IMR-90 (cell line): ENCODE measurements around the gene KLHL7. TPM values are rescaled to one million over a fixed set of nuclear protein-coding genes. Genes with fewer than 3 reads are reported as not detected.

Experiments
- ATAC-seq: fragments of 200-7000 bp; cut with Tn5 transposase; 2 replicates; pipeline ENCODE4 v1.9.1; 2020; ENCODE audit warnings: low read depth, mild to moderate bottlenecking, moderate library complexity
- BruUV-seq: library from RNA; stranded (reverse); fragments of 400-500 nt; replicated peaks from 2 replicates; lab custom pipeline; 2021; lab: Mats Ljungman, UMichigan
- CTCF ChIA-PET: fragments of 300-600 bp; formaldehyde crosslinking; extraction: SDS; loops from one replicate; lab custom pipeline; 2021; ENCODE audit warnings: antibody characterized with exemption; lab: Yijun Ruan, JAX
- POLR2A ChIA-PET: fragments of 300-600 bp; sonication (Branson Sonifier 250); formaldehyde crosslinking; loops from one replicate; lab custom pipeline; 2022; ENCODE audit warnings: antibody characterized with exemption; ENCODE audit not compliant: unreplicated experiment; lab: Charles Lee
- DNase-seq: peaks from one replicate; pipeline ENCODE4 v3.0.0; 2013
- H2AFZ ChIP-seq: replicated peaks from 2 replicates; pipeline ENCODE3; 2013; ENCODE audit warnings: low read length, mild to moderate bottlenecking; ENCODE audit not compliant: poor library complexity
- H2AK5ac ChIP-seq: 2 replicates; pipeline ENCODE4 v1.6.1; 2013; ENCODE audit warnings: low read depth, low read length, inconsistent platforms
- H2AK9ac ChIP-seq: replicated peaks from 2 replicates; pipeline ENCODE3; 2013; ENCODE audit warnings: mild to moderate bottlenecking, low read depth, low read length, moderate library complexity; ENCODE audit not compliant: poor library complexity
- H2BK120ac ChIP-seq: 2 replicates; pipeline ENCODE4 v1.6.1; 2013; ENCODE audit warnings: low read depth, low read length, inconsistent platforms
- H2BK15ac ChIP-seq: 3 replicates; pipeline ENCODE4 v1.6.1; 2013; ENCODE audit warnings: low read depth, low read length, inconsistent platforms
- H2BK20ac ChIP-seq: 2 replicates; pipeline ENCODE4 v1.6.1; 2013; ENCODE audit warnings: low read depth, mild to moderate bottlenecking, inconsistent platforms, low read length, moderate library complexity
- H2BK5ac ChIP-seq: 2 replicates; pipeline ENCODE4 v1.6.1; 2013; ENCODE audit warnings: mild to moderate bottlenecking, low read depth, low read length, inconsistent platforms; ENCODE audit not compliant: poor library complexity, severe bottlenecking
- H3K14ac ChIP-seq: replicated peaks from 2 replicates; pipeline ENCODE4 v1.6.1; 2013; ENCODE audit warnings: low read depth, low read length, inconsistent platforms
- H3K18ac ChIP-seq: 2 replicates; pipeline ENCODE4 v1.6.1; 2013; ENCODE audit warnings: low read depth, low read length, control low read depth
- H3K23ac ChIP-seq: 2 replicates; pipeline ENCODE4 v1.6.1; 2013; ENCODE audit warnings: low read depth, low read length, inconsistent platforms
- H3K27ac ChIP-seq: 2 replicates; pipeline ENCODE4 v1.5.1; 2013; ENCODE audit warnings: mild to moderate bottlenecking, control low read depth, low read length; ENCODE audit not compliant: insufficient read depth
- H3K27me3 ChIP-seq: 2 replicates; pipeline ENCODE4 v1.6.1; 2013; ENCODE audit warnings: low read length; ENCODE audit not compliant: control insufficient read depth, insufficient read depth
- H3K36me3 ChIP-seq: 2 replicates; pipeline ENCODE4 v1.6.1; 2013; ENCODE audit warnings: low read length, mixed read lengths; ENCODE audit not compliant: control insufficient read depth, insufficient read depth
- H3K4ac ChIP-seq: 2 replicates; pipeline ENCODE4 v1.6.1; 2013; ENCODE audit warnings: low read depth, low read length, inconsistent platforms
- H3K4me1 ChIP-seq: 2 replicates; pipeline ENCODE4 v1.6.1; 2013; ENCODE audit warnings: low read length, mixed read lengths; ENCODE audit not compliant: control insufficient read depth, insufficient read depth
- H3K4me2 ChIP-seq: 2 replicates; pipeline ENCODE4 v1.6.1; 2013; ENCODE audit warnings: low read depth, mild to moderate bottlenecking, control low read depth, low read length, moderate library complexity
- H3K4me3 ChIP-seq: 2 replicates; pipeline ENCODE4 v1.5.1; 2013; ENCODE audit warnings: low read depth, mild to moderate bottlenecking, control low read depth, low read length, moderate library complexity; ENCODE audit not compliant: insufficient read depth
- H3K56ac ChIP-seq: 2 replicates; pipeline ENCODE4 v1.6.1; 2013; ENCODE audit warnings: low read length, inconsistent platforms; ENCODE audit not compliant: insufficient read depth; ENCODE audit errors: extremely low read depth
- H3K79me1 ChIP-seq, 2 experiments: 2 replicates each; pipeline ENCODE4 v1.6.1; 2013; ENCODE audit warnings: low read length in 2 of 2, inconsistent platforms in 1 of 2, low read depth in 1 of 2
- H3K9ac ChIP-seq: 2 replicates; pipeline ENCODE4 v1.6.1; 2013; ENCODE audit warnings: low read depth, low read length, control low read depth
- H3K9me1 ChIP-seq: 2 replicates; pipeline ENCODE4 v1.6.1; 2013; ENCODE audit warnings: low read length, inconsistent platforms; ENCODE audit not compliant: insufficient read depth
- H3K9me3 ChIP-seq: 2 replicates; pipeline ENCODE4 v1.6.1; 2013; ENCODE audit warnings: low read length; ENCODE audit not compliant: control insufficient read depth, insufficient read depth
- H4K20me1 ChIP-seq: 2 replicates; pipeline ENCODE4 v1.6.1; 2013; ENCODE audit warnings: low read length, inconsistent platforms; ENCODE audit not compliant: insufficient read depth
- H4K5ac ChIP-seq: 2 replicates; pipeline ENCODE4 v1.6.1; 2013; ENCODE audit warnings: mild to moderate bottlenecking, low read depth, low read length, control low read depth
- H4K8ac ChIP-seq, 2 experiments: 2 replicates each; pipeline ENCODE4 v1.6.1; 2013; ENCODE audit warnings: low read depth in 2 of 2, low read length in 2 of 2, control low read depth in 1 of 2, inconsistent platforms in 1 of 2
- H4K91ac ChIP-seq: 2 replicates; pipeline ENCODE4 v1.6.1; 2013; ENCODE audit warnings: low read depth, low read length, inconsistent platforms; ENCODE audit not compliant: insufficient read depth
- CEBPB ChIP-seq: IDR thresholded peaks from 2 replicates; pipeline ENCODE4 v1.6.1; 2012; ENCODE audit warnings: low read depth, low read length, improper control_type of control experiment
- CHD1 ChIP-seq: IDR thresholded peaks from 2 replicates; pipeline ENCODE4 v1.6.1; 2012; ENCODE audit warnings: low read depth, low read length, improper control_type of control experiment
- MAFK ChIP-seq: IDR thresholded peaks from 2 replicates; pipeline ENCODE4 v1.6.1; 2012; ENCODE audit warnings: low read depth, low read length, improper control_type of control experiment
- MAZ ChIP-seq: IDR thresholded peaks from 2 replicates; pipeline ENCODE4 v1.6.1; 2012; ENCODE audit warnings: low read depth, mild to moderate bottlenecking, low read length, improper control_type of control experiment, moderate library complexity, borderline replicate concordance
- MXI1 ChIP-seq: IDR thresholded peaks from 2 replicates; pipeline ENCODE4 v1.6.1; 2012; ENCODE audit warnings: low read depth, mild to moderate bottlenecking, low read length, moderate library complexity, borderline replicate concordance
- POLR2A ChIP-seq: IDR thresholded peaks from 2 replicates; pipeline ENCODE4 v1.6.1; 2012; ENCODE audit warnings: mild to moderate bottlenecking, low read depth, low read length
- RCOR1 ChIP-seq: IDR thresholded peaks from 2 replicates; pipeline ENCODE4 v1.6.1; 2012; ENCODE audit warnings: mild to moderate bottlenecking, low read length, improper control_type of control experiment; ENCODE audit not compliant: insufficient replicate concordance
- WGBS, 2 experiments: methylation state at CpG; one replicate each; pipeline versions ENCODE4 v1.1.5 to v1.1.7; 2013; ENCODE audit warnings: missing lambda C conversion rate in 2 of 2; ENCODE audit not compliant: insufficient read length in 1 of 2; ENCODE audit errors: extremely low coverage in 2 of 2; 5-methylcytosine and 5-hydroxymethylcytosine counted together
- dilution Hi-C: fragments of 300-500 bp; cut with HindIII; formaldehyde crosslinking; loops from one replicate; pipeline ENCODE4 v1.14.3; 2018; ENCODE audit warnings: low sequenced_read_pairs; ENCODE audit not compliant: unreplicated experiment
- in situ Hi-C: fragments of 300-500 bp; cut with MboI; formaldehyde crosslinking; loops from 3 replicates; pipeline ENCODE4 v1.14.3; 2019; ENCODE audit warnings: low sequenced_read_pairs, inconsistent platforms, mixed read lengths
- intact Hi-C: fragments of 100-400 bp; cut with micrococcal nuclease; formaldehyde crosslinking; loops from 2 replicates; pipeline ENCODE4 v1.10.0; 2022
- polyA plus RNA-seq, 3 experiments: library from polyadenylated mRNA; depleted of rRNA; stranded (reverse); fragments of >200 nt; gene quantifications; 2 replicates each; pipeline ENCODE4 v1.2.3, GENCODE V29; 2012; ENCODE audit warnings: low replicate concordance in 1 of 3
- total RNA-seq: library from RNA; depleted of rRNA; stranded (reverse); fragments of >200 nt; gene quantifications from 2 replicates; pipeline ENCODE4 v1.2.3, GENCODE V29; 2012
- TF ChIP-seq, protein P1 (sequence below): fragments of 150-350 bp; IDR thresholded peaks from 2 replicates; pipeline ENCODE4 v1.6.1; 2016; ENCODE audit warnings: low read depth, mild to moderate bottlenecking, low read length, moderate library complexity, borderline replicate concordance

KLHL7 gene
- total and polyA plus RNA-seq, 2 of the 4 experiments (the other 2 are of a cell fraction): 24.6 to 29.2 TPM

DNA sequence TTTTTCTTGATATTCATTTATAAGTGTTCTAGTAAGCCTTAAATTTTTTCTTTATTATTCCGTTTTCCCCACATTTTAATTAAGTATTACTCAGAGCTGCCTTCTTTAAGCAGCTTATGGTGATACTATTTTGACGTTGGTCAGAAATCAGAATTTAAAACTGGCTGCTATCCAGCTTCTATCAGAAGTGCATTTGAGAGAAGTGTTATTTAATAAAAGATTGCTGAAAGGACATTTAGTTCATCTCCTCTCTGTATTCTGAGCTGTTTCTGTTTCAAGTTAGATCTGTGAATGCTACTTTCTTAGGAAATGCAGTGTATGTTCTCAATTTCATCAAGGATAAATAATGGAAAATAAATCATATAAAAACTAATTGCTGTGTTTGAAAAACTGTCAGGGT, 17.4 kb downstream of the KLHL7 start:
- Histone ChIP-seq H2AK9ac (no peak overlapping the region), H3K4me1 (no peaks in the 10 kb centered on the region), H3K27ac (no peak overlapping the region), H2AFZ (no peak overlapping the region), H3K4me3 (no peak overlapping the region), H3K79me1 (peaks cover 14 to 29% of the 10 kb centered on the region in 2 experiments), H4K20me1 (no peaks in the 10 kb centered on the region), H4K91ac (no peak overlapping the region), H4K5ac (no peak overlapping the region), H2AK5ac (no peak overlapping the region), H3K9ac (no peak overlapping the region), H3K4me2 (no peak overlapping the region), H3K9me1 (no peaks in the 10 kb centered on the region; the same call in 1 of the 2 replicates), H3K36me3 (peaks cover 16% of the 10 kb centered on the region; the same call in 1 of the 2 replicates), H3K23ac (no peak overlapping the region), H3K4ac (no peak overlapping the region), H3K18ac (no peak overlapping the region), H3K14ac (no peak overlapping the region), H2BK5ac (no peak overlapping the region), H2BK20ac (no peak overlapping the region), H2BK120ac (no peak overlapping the region), H3K9me3 (no peaks in the 10 kb centered on the region), H3K56ac (no peak overlapping the region), H4K8ac (no peak overlapping the region), H2BK15ac (no peak overlapping the region), H3K27me3 (no peaks in the 10 kb centered on the region)
- ChIA-PET CTCF (interaction anchor here (0.7 to 1.9 kb wide), 2 partner anchors 10 to 12 kb away, joined by 3 to 5 read pairs; no protein-coding TSS in a partner anchor), POLR2A (no interaction called here)
- dilution Hi-C loops: no loop called here
- DNase-seq (no peak), ATAC-seq (no peak)
- WGBS, 2 experiments: no CpG with 5 or more reads among the region's 2 CpGs
- intact Hi-C loops: no loop called here
- no TSS peak for BruUV-seq
- in situ Hi-C loops: no loop called here
- TF ChIP-seq MAFK: no peak
- TF ChIP-seq CHD1: no peak
- TF ChIP-seq, protein P1, sequence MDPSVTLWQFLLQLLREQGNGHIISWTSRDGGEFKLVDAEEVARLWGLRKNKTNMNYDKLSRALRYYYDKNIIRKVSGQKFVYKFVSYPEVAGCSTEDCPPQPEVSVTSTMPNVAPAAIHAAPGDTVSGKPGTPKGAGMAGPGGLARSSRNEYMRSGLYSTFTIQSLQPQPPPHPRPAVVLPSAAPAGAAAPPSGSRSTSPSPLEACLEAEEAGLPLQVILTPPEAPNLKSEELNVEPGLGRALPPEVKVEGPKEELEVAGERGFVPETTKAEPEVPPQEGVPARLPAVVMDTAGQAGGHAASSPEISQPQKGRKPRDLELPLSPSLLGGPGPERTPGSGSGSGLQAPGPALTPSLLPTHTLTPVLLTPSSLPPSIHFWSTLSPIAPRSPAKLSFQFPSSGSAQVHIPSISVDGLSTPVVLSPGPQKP: no peak
- no peak for TF ChIP-seq CEBPB
- TF ChIP-seq POLR2A: no peak
- no peak for TF ChIP-seq MXI1
- no peak for TF ChIP-seq RCOR1
- TF ChIP-seq MAZ: no peak
